H1 (cell line): ENCODE results near the gene PPP2R2C. TPM values are rescaled to one million over a fixed set of nuclear protein-coding genes. Genes with fewer than 3 reads are reported as not detected.

Experiments
- CTCF ChIA-PET: fragments of 300-600 bp; sonication (Branson Sonifier 250); formaldehyde crosslinking; loops from one replicate; lab custom pipeline; 2021; ENCODE audit not compliant: partially characterized antibody; lab: Charles Lee
- POLR2A ChIA-PET: fragments of 300-600 bp; sonication (Branson Sonifier 250); formaldehyde crosslinking; loops from one replicate; lab custom pipeline; 2021; ENCODE audit warnings: inconsistent platforms; ENCODE audit not compliant: partially characterized antibody; lab: Charles Lee
- DNase-seq, 2 experiments: peaks; one replicate each; pipeline versions ENCODE4 v3.0.0 to v3.0.0-alpha.2; 2010 to 2022; ENCODE audit warnings: low spot score in 2 of 2, low read depth in 1 of 2, mixed read lengths in 1 of 2
- FAIRE-seq: peaks from 2 replicates; lab custom pipeline; 2011; peaks lifted over from hg19 to GRCh38; lab: Jason Lieb, UNC
- H2AFZ ChIP-seq: 2 replicates; pipeline ENCODE4 v1.8.1; 2012; ENCODE audit warnings: low read length, inconsistent platforms
- H2AK5ac ChIP-seq: 2 replicates; pipeline ENCODE4 v1.6.1; 2013; ENCODE audit warnings: low read depth, low read length
- H2BK120ac ChIP-seq: replicated peaks from 2 replicates; pipeline ENCODE3; 2013; ENCODE audit warnings: low read depth, low read length, inconsistent platforms
- H2BK12ac ChIP-seq: 2 replicates; pipeline ENCODE4 v1.6.1; 2013; ENCODE audit warnings: low read depth, low read length
- H2BK15ac ChIP-seq: 2 replicates; pipeline ENCODE4 v1.6.1; 2013; ENCODE audit warnings: low read length
- H2BK20ac ChIP-seq: 2 replicates; pipeline ENCODE4 v1.6.1; 2013; ENCODE audit warnings: low read length
- H2BK5ac ChIP-seq: 2 replicates; pipeline ENCODE4 v1.6.1; 2013; ENCODE audit warnings: low read depth, low read length
- H3K14ac ChIP-seq: 2 replicates; pipeline ENCODE4 v1.6.1; 2013; ENCODE audit warnings: inconsistent platforms; ENCODE audit not compliant: insufficient read length
- H3K18ac ChIP-seq: 2 replicates; pipeline ENCODE4 v1.6.1; 2013; ENCODE audit warnings: low read length; ENCODE audit errors: extremely low read depth
- H3K23ac ChIP-seq: 2 replicates; pipeline ENCODE4 v1.6.1; 2013; ENCODE audit warnings: inconsistent platforms; ENCODE audit not compliant: insufficient read length
- H3K23me2 ChIP-seq: 2 replicates; pipeline ENCODE4 v1.6.1; 2013; ENCODE audit warnings: low read depth, low read length
- H3K27ac ChIP-seq: 2 replicates; pipeline ENCODE4 v1.6.1; 2011; ENCODE audit warnings: low read depth, low read length, inconsistent platforms
- H3K27me3 ChIP-seq, 4 experiments: replicated peaks in 1 of 4; 1 replicate in 1 of 4; 2 replicates in 3 of 4; pipeline versions ENCODE4 v1.6.1 to v1.8.1; 2011 to 2013; ENCODE audit warnings: low read length in 3 of 4, mild to moderate bottlenecking in 3 of 4, inconsistent platforms in 2 of 4, mixed read lengths in 2 of 4, moderate library complexity in 1 of 4; ENCODE audit not compliant: control insufficient read depth in 3 of 4, insufficient read depth in 3 of 4; ENCODE audit errors: extremely low read depth in 1 of 4
- H3K36me3 ChIP-seq, 4 experiments: 2 replicates each; pipeline versions ENCODE4 v1.6.1 to v1.8.1; 2011 to 2013; ENCODE audit warnings: mild to moderate bottlenecking in 4 of 4, low read length in 3 of 4, moderate library complexity in 2 of 4, control low read depth in 1 of 4, inconsistent platforms in 1 of 4; ENCODE audit not compliant: insufficient read depth in 4 of 4, control insufficient read depth in 2 of 4
- H3K4ac ChIP-seq: replicated peaks from 2 replicates; pipeline ENCODE3; 2013; ENCODE audit warnings: low read length, low read depth, mixed read lengths, inconsistent platforms; ENCODE audit not compliant: insufficient read length
- H3K4me1 ChIP-seq, 4 experiments: replicated peaks in 1 of 4; 1 replicate in 1 of 4; 2 replicates in 3 of 4; pipeline versions ENCODE4 v1.6.1 to v1.8.1; 2011 to 2013; ENCODE audit warnings: low read length in 3 of 4, inconsistent platforms in 2 of 4, mixed read lengths in 1 of 4; ENCODE audit not compliant: insufficient read depth in 4 of 4, control insufficient read depth in 3 of 4
- H3K4me2 ChIP-seq, 2 experiments: 2 replicates each; pipeline versions ENCODE4 v1.6.1 to v1.8.1; 2011 to 2013; ENCODE audit warnings: low read depth in 2 of 2, low read length in 2 of 2, control low read depth in 1 of 2, inconsistent platforms in 1 of 2, mild to moderate bottlenecking in 1 of 2; ENCODE audit not compliant: insufficient read depth in 1 of 2
- H3K4me3 ChIP-seq, 4 experiments: fragments of 200-600, 300-600 bp in 1 of 4; sonication (generic), shearing (Covaris generic), sonication (Bioruptor Twin) in 1 of 4; 2 replicates each; pipeline versions ENCODE4 v1.5.1 to v1.8.1; 2011 to 2016; ENCODE audit warnings: low read length in 4 of 4, low read depth in 3 of 4, control low read depth in 2 of 4, inconsistent platforms in 2 of 4, mild to moderate bottlenecking in 2 of 4, mixed read lengths in 1 of 4, moderate library complexity in 1 of 4; ENCODE audit not compliant: insufficient read depth in 2 of 4; ENCODE audit errors: extremely low read depth in 1 of 4
- H3K56ac ChIP-seq: replicated peaks from 2 replicates; pipeline ENCODE3; 2013; ENCODE audit warnings: low read depth, mild to moderate bottlenecking, mixed read lengths, low read length, inconsistent platforms; ENCODE audit not compliant: insufficient read length
- H3K79me1 ChIP-seq: 2 replicates; pipeline ENCODE4 v1.6.1; 2013; ENCODE audit warnings: low read depth, low read length, control low read depth
- H3K79me2 ChIP-seq, 2 experiments: 2 replicates each; pipeline versions ENCODE4 v1.6.1 to v1.8.1; 2012 to 2013; ENCODE audit warnings: low read length in 2 of 2, mild to moderate bottlenecking in 2 of 2, inconsistent platforms in 1 of 2; ENCODE audit not compliant: insufficient read depth in 2 of 2, control insufficient read depth in 1 of 2
- H3K9ac ChIP-seq, 4 experiments: replicated peaks in 1 of 4; 1 replicate in 1 of 4; 2 replicates in 3 of 4; pipeline versions ENCODE4 v1.6.1 to v1.8.1; 2011 to 2013; ENCODE audit warnings: low read depth in 3 of 4, low read length in 3 of 4, control low read depth in 2 of 4, mild to moderate bottlenecking in 2 of 4, moderate library complexity in 2 of 4, inconsistent platforms in 1 of 4; ENCODE audit errors: extremely low read depth in 1 of 4
- H3K9me3 ChIP-seq, 2 experiments: 2 replicates each; pipeline versions ENCODE4 v1.6.1 to v1.8.1; 2012 to 2013; ENCODE audit warnings: mild to moderate bottlenecking in 2 of 2, moderate library complexity in 2 of 2, control low read depth in 1 of 2, inconsistent platforms in 1 of 2, low read depth in 1 of 2, low read length in 1 of 2, mixed read lengths in 1 of 2; ENCODE audit not compliant: insufficient read depth in 2 of 2
- H4K20me1 ChIP-seq, 2 experiments: replicated peaks in 1 of 2; 2 replicates each; pipeline versions ENCODE3 to v1.8.1; 2011 to 2013; ENCODE audit warnings: inconsistent platforms in 2 of 2, low read length in 2 of 2, mild to moderate bottlenecking in 1 of 2; ENCODE audit not compliant: insufficient read depth in 2 of 2, control insufficient read depth in 1 of 2
- H4K5ac ChIP-seq: 2 replicates; pipeline ENCODE4 v1.6.1; 2013; ENCODE audit warnings: low read length, low read depth, mixed read lengths, inconsistent platforms; ENCODE audit not compliant: insufficient read length
- H4K8ac ChIP-seq: 2 replicates; pipeline ENCODE4 v1.8.0; 2013; ENCODE audit warnings: mild to moderate bottlenecking, moderate library complexity, low read length, inconsistent platforms; ENCODE audit not compliant: insufficient read depth; ENCODE audit errors: extremely low read depth
- H4K91ac ChIP-seq: replicated peaks from 2 replicates; pipeline ENCODE3; 2013; ENCODE audit warnings: low read length, mixed read lengths, inconsistent platforms; ENCODE audit not compliant: insufficient read length
- BRCA1 ChIP-seq: IDR thresholded peaks from 2 replicates; pipeline ENCODE4 v1.6.1; 2012; ENCODE audit warnings: low read depth, low read length, improper control_type of control experiment
- CBX8 ChIP-seq: fragments of 300-800, 300-1000 bp; sonication (generic); IDR thresholded peaks from 2 replicates; pipeline ENCODE4 v1.7.1; 2016; ENCODE audit warnings: low read depth, low read length, borderline replicate concordance
- CEBPB ChIP-seq: IDR thresholded peaks from 2 replicates; pipeline ENCODE4 v1.6.1; 2012; ENCODE audit warnings: low read depth, low read length
- JUN ChIP-seq: IDR thresholded peaks from 2 replicates; pipeline ENCODE4 v1.6.1; 2011; ENCODE audit warnings: low read depth, mild to moderate bottlenecking, improper control_type of control experiment, low read length
- MAFK ChIP-seq: IDR thresholded peaks from 2 replicates; pipeline ENCODE4 v1.6.1; 2012; ENCODE audit warnings: low read depth, mild to moderate bottlenecking, improper control_type of control experiment, low read length
- NANOG ChIP-seq: IDR thresholded peaks from 2 replicates; pipeline ENCODE4 v1.6.1; 2011; ENCODE audit warnings: low read length, low read depth, mild to moderate bottlenecking, inconsistent platforms; ENCODE audit not compliant: insufficient read depth, poor library complexity, severe bottlenecking
- SP4 ChIP-seq: IDR thresholded peaks from 2 replicates; pipeline ENCODE4 v1.6.1; 2012; ENCODE audit warnings: low read length, inconsistent platforms
- SUZ12 ChIP-seq: fragments of 200-600 bp; sonication (generic); IDR thresholded peaks from 2 replicates; pipeline ENCODE4 v1.6.1; 2012; ENCODE audit warnings: mild to moderate bottlenecking, inconsistent platforms, low read length, moderate library complexity, mixed read lengths
- TBP ChIP-seq: IDR thresholded peaks from 2 replicates; pipeline ENCODE4 v1.6.1; 2011; ENCODE audit warnings: low read depth, low read length, improper control_type of control experiment
- WGBS, 2 experiments: shearing (Covaris generic) in 1 of 2; methylation state at CpG; one replicate each; pipeline versions ENCODE4 v1.1.6 to v1.1.7; 2013 to 2015; ENCODE audit warnings: low lambda C conversion rate in 2 of 2, mixed read lengths in 2 of 2, inconsistent platforms in 1 of 2, low coverage in 1 of 2, missing lambda C conversion rate in 1 of 2; ENCODE audit not compliant: insufficient replicate concordance in 2 of 2, insufficient coverage in 1 of 2, insufficient read length in 1 of 2; ENCODE audit errors: extremely low coverage in 1 of 2, missing lambda C conversion rate in 1 of 2; 5-methylcytosine and 5-hydroxymethylcytosine counted together
- polyA plus RNA-seq, 7 experiments: library from polyadenylated mRNA; depleted of rRNA in 3 of 7; stranded (reverse) in 5 of 7; unstranded in 2 of 7; fragments of >200 nt in 5 of 7; fragments of 200-250 nt in 2 of 7; gene quantifications; 1 replicate in 5 of 7; 2 replicates in 1 of 7; 4 replicates in 1 of 7; pipeline versions ENCODE4 v1.2.1 to v1.2.3, GENCODE V29; 2011 to 2013; ENCODE audit warnings: missing spikeins in 2 of 7, mixed read lengths in 2 of 7
- total RNA-seq: library from RNA; stranded (reverse); fragmentation: NEBNext Ultra II Directional; extraction: Animal tissue kit (Norgen Biotek cat#: 25700); gene quantifications from 2 replicates; pipeline ENCODE4 v1.2.1, GENCODE V29; 2021

The PPP2R2C gene
- total and polyA plus RNA-seq, 2 of the 8 experiments (the other 6 are each of a cell fraction or from before 2014, with no cell fraction given), result 6.4 TPM

DNA sequence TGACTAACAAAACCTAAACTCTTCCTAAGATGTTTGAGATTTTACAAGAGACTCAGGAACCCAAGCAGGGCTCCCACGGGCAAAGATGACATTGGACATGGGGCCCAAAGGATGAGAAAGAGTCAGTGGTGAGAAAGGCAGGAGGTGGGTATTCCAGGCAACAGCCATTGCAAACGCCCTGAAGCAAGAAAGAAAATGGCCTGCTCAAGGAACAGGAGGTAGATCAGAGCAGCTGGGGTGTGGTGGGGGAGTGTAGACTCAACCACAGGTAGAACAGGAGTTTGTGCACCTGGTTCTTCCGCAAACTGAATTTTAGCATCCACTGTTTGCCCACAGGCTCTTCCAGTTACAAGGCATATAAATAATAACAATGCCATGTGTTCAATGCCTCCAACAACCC is 3.3 kb downstream of the PPP2R2C start:
- WGBS, 2 experiments, result 33% methylated on average over 3 of the region's 3 CpGs; no CpG with 5 or more reads in 1 of the 2 experiments
- peaks cover 3 to 4% of the 10 kb centered on the region in 2 experiments for H4K20me1 ChIP-seq
- no peak overlapping the region for H2BK20ac ChIP-seq
- no peaks in the 10 kb centered on the region for H3K79me2 ChIP-seq
- no peak overlapping the region for H2AFZ ChIP-seq
- no peak overlapping the region for H3K4me2 ChIP-seq
- no peak overlapping the region for H2AK5ac ChIP-seq
- no peak overlapping the region for H3K23ac ChIP-seq
- no peak overlapping the region for H3K4me3 ChIP-seq
- no peak overlapping the region for H4K91ac ChIP-seq
- CTCF ChIA-PET, result interaction anchor here (0.8 to 1.8 kb wide), 2 partner anchors 19 to 77 kb away, joined by 5 read pairs; no protein-coding TSS in a partner anchor
- H3K23me2 ChIP-seq, result peaks cover 9% of the 10 kb centered on the region; the same call in 1 of the 2 replicates
- no peaks in the 10 kb centered on the region for H3K36me3 ChIP-seq
- DNase-seq (no peak), FAIRE-seq (no peak)
- H3K9me3 ChIP-seq, result no peaks in the 10 kb centered on the region
- H3K14ac ChIP-seq, result no peak overlapping the region
- H3K9ac ChIP-seq, result no peak overlapping the region
- no peak overlapping the region for H3K4ac ChIP-seq
- POLR2A ChIA-PET, result interaction anchor here (0.6 kb wide), 1 partner anchor 10 kb away, joined by 4 read pairs; no protein-coding TSS in a partner anchor
- H3K27ac ChIP-seq, result no peak overlapping the region
- H2BK12ac ChIP-seq, result no peak overlapping the region
- no peak overlapping the region for H3K56ac ChIP-seq
- no peaks in the 10 kb centered on the region; the same call in 1 of the 2 replicates for H3K79me1 ChIP-seq
- H3K27me3 ChIP-seq, result peaks cover 20 to 53% (median 40%) of the 10 kb centered on the region in 4 experiments
- no peak overlapping the region for H2BK120ac ChIP-seq
- no peak overlapping the region for H4K5ac ChIP-seq
- no peak overlapping the region for H2BK5ac ChIP-seq
- no peak overlapping the region for H3K18ac ChIP-seq
- H3K4me1 ChIP-seq, result peaks cover 0 to 16% (median 12%) of the 10 kb centered on the region in 4 experiments; a peak in 6 of 7 replicates
- H2BK15ac ChIP-seq, result no peak overlapping the region
- H4K8ac ChIP-seq, result no peak overlapping the region
- no peak for TF ChIP-seq NANOG
- no peak for TF ChIP-seq JUN
- no peak for TF ChIP-seq CEBPB
- no peak for TF ChIP-seq CBX8
- no peak for TF ChIP-seq MAFK
- no peak for TF ChIP-seq SUZ12
- TF ChIP-seq TBP, result no peak
- no peak for TF ChIP-seq BRCA1
- no peak for TF ChIP-seq SP4
